PC-9 (cell line): ENCODE results near the gene TOP1.

ENCODE experiments used
- EZH2 ChIP-seq: fragments of 200-600 bp; sonication (generic); IDR thresholded peaks from 2 replicates; pipeline ENCODE4 v1.8.0; 2017; ENCODE audit warnings: antibody characterized with exemption, low read depth
- TF ChIP-seq, protein P1 (sequence below): fragments of 200-600 bp; sonication (generic); conservative IDR thresholded peaks from 2 replicates; pipeline ENCODE4 v1.6.1; 2017; ENCODE audit warnings: mixed run types, antibody characterized with exemption, mild to moderate bottlenecking, moderate library complexity

DNA sequence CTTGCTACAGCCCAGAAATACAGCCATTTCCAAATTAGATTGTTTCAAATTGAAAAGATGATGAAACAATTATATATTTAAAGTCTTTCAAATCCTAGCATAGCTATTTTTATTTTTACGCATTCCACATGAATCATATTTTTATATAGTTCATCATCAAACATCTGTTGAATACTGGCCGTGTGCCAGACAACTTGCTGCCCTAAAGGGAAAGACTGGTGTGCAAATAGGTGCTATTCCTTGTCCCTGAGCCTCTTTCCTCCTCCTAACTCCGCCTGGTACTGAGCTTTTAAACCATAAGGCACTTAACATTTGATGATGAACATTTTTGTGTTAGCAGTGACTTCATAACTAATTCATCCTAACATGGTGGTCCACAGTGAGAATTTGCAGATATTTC is 90.0 kb downstream of the TOP1 start:
- TF ChIP-seq, protein P1, sequence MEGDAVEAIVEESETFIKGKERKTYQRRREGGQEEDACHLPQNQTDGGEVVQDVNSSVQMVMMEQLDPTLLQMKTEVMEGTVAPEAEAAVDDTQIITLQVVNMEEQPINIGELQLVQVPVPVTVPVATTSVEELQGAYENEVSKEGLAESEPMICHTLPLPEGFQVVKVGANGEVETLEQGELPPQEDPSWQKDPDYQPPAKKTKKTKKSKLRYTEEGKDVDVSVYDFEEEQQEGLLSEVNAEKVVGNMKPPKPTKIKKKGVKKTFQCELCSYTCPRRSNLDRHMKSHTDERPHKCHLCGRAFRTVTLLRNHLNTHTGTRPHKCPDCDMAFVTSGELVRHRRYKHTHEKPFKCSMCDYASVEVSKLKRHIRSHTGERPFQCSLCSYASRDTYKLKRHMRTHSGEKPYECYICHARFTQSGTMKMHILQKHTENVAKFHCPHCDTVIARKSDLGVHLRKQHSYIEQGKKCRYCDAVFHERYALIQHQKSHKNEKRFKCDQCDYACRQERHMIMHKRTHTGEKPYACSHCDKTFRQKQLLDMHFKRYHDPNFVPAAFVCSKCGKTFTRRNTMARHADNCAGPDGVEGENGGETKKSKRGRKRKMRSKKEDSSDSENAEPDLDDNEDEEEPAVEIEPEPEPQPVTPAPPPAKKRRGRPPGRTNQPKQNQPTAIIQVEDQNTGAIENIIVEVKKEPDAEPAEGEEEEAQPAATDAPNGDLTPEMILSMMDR: no peak
- TF ChIP-seq EZH2: no peak
